MM.1S (cell line): Measurements from ENCODE around the gene FGF11.

Source experiments
- EZH2 ChIP-seq: fragments of 300-600 bp; sonication (generic); optimal IDR thresholded peaks from 2 replicates; pipeline ENCODE3; 2017; ENCODE audit warnings: low read depth, mild to moderate bottlenecking, antibody characterized with exemption, low read length, mixed read lengths
- EZH2phosphoT487 ChIP-seq: fragments of 300-600 bp; sonication (generic); IDR thresholded peaks from 2 replicates; pipeline ENCODE4 v1.6.1; 2018; ENCODE audit warnings: antibody characterized with exemption, low read length
- TF ChIP-seq, protein P1 (sequence below): fragments of 300-600 bp; sonication (generic); IDR thresholded peaks from 2 replicates; pipeline ENCODE4 v1.5.1; 2016; ENCODE audit warnings: antibody characterized with exemption, low read length, mixed read lengths

DNA sequence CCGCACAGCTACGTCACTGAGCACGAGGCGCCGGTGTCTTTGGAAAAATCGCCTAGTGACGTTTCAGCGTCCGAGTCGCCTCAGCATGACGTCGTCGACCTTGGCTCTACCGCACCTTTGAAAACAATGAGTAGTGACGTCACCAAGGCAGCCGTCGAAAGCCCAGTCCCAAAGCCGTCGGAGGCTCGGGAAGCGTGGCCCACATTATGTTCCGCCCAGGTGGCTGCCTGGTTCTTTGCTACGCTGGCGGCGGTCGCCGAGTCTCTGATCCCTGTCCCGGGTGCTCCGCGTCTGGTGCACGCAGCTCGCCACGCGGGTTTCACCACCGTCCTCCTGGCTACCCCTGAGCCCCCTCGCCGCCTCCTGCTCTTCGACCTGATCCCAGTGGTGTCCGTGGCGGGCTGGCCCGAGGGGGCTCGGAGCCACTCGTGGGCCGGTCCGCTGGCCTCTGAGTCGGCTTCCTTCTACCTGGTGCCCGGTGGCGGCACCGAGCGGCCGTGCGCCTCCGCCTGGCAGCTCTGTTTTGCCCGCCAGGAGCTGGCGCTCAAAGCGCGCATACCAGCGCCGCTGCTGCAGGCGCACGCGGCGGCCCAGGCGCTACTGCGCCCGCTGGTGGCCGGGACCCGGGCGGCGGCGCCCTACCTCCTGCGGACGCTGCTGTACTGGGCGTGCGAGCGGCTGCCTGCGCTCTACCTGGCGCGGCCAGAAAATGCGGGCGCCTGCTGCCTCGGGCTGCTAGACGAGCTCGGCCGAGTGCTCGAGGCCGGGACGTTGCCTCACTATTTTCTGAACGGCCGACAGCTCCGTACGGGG is 2.5 kb upstream of the FGF11 start:
- TF ChIP-seq, protein P1, sequence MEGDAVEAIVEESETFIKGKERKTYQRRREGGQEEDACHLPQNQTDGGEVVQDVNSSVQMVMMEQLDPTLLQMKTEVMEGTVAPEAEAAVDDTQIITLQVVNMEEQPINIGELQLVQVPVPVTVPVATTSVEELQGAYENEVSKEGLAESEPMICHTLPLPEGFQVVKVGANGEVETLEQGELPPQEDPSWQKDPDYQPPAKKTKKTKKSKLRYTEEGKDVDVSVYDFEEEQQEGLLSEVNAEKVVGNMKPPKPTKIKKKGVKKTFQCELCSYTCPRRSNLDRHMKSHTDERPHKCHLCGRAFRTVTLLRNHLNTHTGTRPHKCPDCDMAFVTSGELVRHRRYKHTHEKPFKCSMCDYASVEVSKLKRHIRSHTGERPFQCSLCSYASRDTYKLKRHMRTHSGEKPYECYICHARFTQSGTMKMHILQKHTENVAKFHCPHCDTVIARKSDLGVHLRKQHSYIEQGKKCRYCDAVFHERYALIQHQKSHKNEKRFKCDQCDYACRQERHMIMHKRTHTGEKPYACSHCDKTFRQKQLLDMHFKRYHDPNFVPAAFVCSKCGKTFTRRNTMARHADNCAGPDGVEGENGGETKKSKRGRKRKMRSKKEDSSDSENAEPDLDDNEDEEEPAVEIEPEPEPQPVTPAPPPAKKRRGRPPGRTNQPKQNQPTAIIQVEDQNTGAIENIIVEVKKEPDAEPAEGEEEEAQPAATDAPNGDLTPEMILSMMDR: peak; percentile 84
- TF ChIP-seq EZH2phosphoT487: no peak
- no peak for TF ChIP-seq EZH2
